OCI-LY3 (cell line): ENCODE results near the gene KIRREL1.

Experiments
- EZH2phosphoT487 ChIP-seq: fragments of 200-600 bp; shearing (Covaris generic); IDR thresholded peaks from 2 replicates; pipeline ENCODE4 v1.6.1; 2018; ENCODE audit warnings: antibody characterized with exemption, mixed run types, low read depth
- TF ChIP-seq, protein P1 (sequence below): fragments of 200-600, 300-600 bp; sonication (generic); IDR thresholded peaks from 2 replicates; pipeline ENCODE4 v1.5.1; 2014; ENCODE audit warnings: antibody characterized with exemption, low read length, low read depth

- TF ChIP-seq, protein P1, sequence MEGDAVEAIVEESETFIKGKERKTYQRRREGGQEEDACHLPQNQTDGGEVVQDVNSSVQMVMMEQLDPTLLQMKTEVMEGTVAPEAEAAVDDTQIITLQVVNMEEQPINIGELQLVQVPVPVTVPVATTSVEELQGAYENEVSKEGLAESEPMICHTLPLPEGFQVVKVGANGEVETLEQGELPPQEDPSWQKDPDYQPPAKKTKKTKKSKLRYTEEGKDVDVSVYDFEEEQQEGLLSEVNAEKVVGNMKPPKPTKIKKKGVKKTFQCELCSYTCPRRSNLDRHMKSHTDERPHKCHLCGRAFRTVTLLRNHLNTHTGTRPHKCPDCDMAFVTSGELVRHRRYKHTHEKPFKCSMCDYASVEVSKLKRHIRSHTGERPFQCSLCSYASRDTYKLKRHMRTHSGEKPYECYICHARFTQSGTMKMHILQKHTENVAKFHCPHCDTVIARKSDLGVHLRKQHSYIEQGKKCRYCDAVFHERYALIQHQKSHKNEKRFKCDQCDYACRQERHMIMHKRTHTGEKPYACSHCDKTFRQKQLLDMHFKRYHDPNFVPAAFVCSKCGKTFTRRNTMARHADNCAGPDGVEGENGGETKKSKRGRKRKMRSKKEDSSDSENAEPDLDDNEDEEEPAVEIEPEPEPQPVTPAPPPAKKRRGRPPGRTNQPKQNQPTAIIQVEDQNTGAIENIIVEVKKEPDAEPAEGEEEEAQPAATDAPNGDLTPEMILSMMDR = no peak
- no peak for TF ChIP-seq EZH2phosphoT487
Measured at GRCh38 chr1:158038793-158039192, 45.3 kb downstream of the KIRREL1 start.
